Transverse colon (tissue), 3 donors: ENCODE results near the gene SUZ12.
"Not testable (repeated sequence)": the region's sequence is repeated elsewhere in the genome, so short reads cannot be mapped to it uniquely, and the experiment has no call there.

Source experiments
- EP300 ChIP-seq: sonication (generic); formaldehyde crosslinking; IDR thresholded peaks from one replicate; pipeline ENCODE4 v1.6.1; 2017; ENCODE audit warnings: antibody characterized with exemption, low read depth
- POLR2A ChIP-seq: fragments of 450-650 bp; IDR thresholded peaks from one replicate; pipeline ENCODE4 v1.6.1; 2016; ENCODE audit warnings: antibody characterized with exemption, mild to moderate bottlenecking, moderate library complexity
- TF ChIP-seq, protein P1 (sequence below), 5 experiments: fragments of 200-600 bp in 3 of 5; fragments of 450-650 bp in 2 of 5; sonication (generic) in 3 of 5; IDR thresholded peaks; 1 replicate in 2 of 5; 2 replicates in 3 of 5; pipeline ENCODE4 v1.5.1; 2016 to 2017; ENCODE audit warnings: antibody characterized with exemption in 5 of 5, inconsistent platforms in 3 of 5, mild to moderate bottlenecking in 2 of 5, moderate library complexity in 1 of 5

DNA sequence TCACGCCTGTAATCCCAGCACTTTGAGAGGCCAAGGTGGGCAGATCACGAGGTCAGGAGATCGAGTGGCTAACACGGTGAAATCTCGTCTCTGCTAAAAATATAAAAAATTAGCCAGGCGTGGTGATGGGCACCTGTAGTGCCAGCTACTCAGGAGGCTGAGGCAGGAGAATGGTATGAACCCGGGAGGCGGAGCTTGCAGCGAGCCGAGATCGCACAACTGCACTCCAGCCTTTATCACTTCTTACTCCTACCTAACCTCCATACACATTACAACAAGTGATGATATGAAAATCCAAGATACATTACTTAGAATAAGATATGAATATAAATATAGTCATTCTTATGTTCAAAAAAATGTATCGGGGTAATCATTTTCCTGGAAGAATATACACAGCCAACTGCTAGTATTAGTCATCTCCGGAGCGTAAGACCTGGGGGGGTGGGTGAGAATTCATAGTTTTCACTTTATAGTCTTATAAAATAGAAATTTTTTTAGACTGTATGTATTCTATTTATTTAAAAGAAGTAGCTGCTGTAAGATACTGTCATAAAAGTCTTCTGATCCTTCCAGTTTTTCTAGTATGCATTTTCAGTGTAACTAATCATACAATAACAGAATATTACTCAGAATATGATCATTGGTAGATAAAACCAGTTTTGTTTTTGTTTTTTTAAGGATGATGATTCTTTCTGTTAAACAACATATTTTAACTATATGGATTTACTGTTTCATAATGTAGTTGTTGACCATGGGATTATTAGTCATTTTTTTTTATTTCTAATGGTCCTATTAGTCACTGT is 37.7 kb downstream of the SUZ12 start:
- TF ChIP-seq, protein P1, sequence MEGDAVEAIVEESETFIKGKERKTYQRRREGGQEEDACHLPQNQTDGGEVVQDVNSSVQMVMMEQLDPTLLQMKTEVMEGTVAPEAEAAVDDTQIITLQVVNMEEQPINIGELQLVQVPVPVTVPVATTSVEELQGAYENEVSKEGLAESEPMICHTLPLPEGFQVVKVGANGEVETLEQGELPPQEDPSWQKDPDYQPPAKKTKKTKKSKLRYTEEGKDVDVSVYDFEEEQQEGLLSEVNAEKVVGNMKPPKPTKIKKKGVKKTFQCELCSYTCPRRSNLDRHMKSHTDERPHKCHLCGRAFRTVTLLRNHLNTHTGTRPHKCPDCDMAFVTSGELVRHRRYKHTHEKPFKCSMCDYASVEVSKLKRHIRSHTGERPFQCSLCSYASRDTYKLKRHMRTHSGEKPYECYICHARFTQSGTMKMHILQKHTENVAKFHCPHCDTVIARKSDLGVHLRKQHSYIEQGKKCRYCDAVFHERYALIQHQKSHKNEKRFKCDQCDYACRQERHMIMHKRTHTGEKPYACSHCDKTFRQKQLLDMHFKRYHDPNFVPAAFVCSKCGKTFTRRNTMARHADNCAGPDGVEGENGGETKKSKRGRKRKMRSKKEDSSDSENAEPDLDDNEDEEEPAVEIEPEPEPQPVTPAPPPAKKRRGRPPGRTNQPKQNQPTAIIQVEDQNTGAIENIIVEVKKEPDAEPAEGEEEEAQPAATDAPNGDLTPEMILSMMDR (IDR thresholded peaks at IDR 0.05): not testable (repeated sequence)
- not testable (repeated sequence) for TF ChIP-seq POLR2A, EP300
